ENCODE data around the gene C1orf210. TPM values are rescaled to one million over a fixed set of nuclear protein-coding genes. Genes with fewer than 3 reads are reported as not detected.
A peak's percentile ranks its signal among the peaks of the same experiment; 100 is the strongest.

C1orf210 gene
- polyA plus RNA-seq, 2 of the 4 experiments (the other 2 are of a cell fraction): not detected

DNA sequence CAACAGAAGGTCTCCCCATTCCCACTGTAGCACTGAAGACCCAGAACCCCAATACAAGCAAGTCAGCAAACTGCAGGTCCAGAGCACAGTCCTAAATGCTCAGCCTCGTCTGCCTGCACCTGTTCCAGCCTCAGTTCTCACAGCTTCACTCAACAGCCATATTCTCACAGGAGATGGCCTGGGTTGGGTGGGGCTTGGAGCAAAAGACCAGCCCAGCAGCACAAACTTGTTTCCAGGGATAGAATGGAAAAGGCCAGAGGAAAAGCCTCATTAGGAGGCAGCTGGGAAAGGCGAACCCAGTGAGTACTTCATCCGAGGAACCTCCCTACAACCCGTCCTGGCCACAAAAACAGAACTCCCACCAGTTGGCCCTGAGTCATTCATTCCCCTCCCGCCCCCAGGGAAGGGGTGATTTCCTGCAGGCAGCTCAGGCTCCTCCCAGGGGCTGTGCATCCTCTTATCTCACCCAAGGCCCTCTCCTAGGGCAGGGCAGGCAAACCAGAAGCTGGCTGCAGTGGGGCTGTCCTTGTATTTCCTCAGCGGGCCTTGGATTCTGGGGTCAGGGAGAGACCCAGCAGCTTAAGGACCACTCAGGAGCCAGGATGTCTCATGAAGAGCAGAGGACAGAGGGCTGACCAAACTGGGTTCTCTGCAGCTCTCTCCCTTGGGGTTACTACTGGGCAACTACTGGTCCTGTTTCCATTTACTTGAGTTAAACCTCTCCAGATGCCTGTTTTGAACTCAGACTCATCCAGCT, 44.8 kb upstream of the C1orf210 start:
- POLR2A ChIA-PET: no interaction called here
- DNase-seq (ENCODE audit: low read depth in 1 of 2, low spot score in 1 of 2): no peak
- H3K4me2 ChIP-seq: no peak overlapping the region
- no peak overlapping the region for H3K27ac ChIP-seq
- TF ChIP-seq, protein P1, sequence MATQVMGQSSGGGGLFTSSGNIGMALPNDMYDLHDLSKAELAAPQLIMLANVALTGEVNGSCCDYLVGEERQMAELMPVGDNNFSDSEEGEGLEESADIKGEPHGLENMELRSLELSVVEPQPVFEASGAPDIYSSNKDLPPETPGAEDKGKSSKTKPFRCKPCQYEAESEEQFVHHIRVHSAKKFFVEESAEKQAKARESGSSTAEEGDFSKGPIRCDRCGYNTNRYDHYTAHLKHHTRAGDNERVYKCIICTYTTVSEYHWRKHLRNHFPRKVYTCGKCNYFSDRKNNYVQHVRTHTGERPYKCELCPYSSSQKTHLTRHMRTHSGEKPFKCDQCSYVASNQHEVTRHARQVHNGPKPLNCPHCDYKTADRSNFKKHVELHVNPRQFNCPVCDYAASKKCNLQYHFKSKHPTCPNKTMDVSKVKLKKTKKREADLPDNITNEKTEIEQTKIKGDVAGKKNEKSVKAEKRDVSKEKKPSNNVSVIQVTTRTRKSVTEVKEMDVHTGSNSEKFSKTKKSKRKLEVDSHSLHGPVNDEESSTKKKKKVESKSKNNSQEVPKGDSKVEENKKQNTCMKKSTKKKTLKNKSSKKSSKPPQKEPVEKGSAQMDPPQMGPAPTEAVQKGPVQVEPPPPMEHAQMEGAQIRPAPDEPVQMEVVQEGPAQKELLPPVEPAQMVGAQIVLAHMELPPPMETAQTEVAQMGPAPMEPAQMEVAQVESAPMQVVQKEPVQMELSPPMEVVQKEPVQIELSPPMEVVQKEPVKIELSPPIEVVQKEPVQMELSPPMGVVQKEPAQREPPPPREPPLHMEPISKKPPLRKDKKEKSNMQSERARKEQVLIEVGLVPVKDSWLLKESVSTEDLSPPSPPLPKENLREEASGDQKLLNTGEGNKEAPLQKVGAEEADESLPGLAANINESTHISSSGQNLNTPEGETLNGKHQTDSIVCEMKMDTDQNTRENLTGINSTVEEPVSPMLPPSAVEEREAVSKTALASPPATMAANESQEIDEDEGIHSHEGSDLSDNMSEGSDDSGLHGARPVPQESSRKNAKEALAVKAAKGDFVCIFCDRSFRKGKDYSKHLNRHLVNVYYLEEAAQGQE (IDR thresholded peaks at IDR 0.05): no peak
- TF ChIP-seq FOXS1 (CRISPR knock-in tag; IDR thresholded peaks at IDR 0.05): no peak
- no peak for TF ChIP-seq TFCP2L1 (CRISPR knock-in tag; IDR thresholded peaks at IDR 0.05)
- no peak for TF ChIP-seq NR3C1 (IDR thresholded peaks at IDR 0.05)
- TF ChIP-seq CHD4 (IDR thresholded peaks at IDR 0.05; ENCODE audit: borderline replicate concordance): no peak
- TF ChIP-seq EP300 (IDR thresholded peaks at IDR 0.05): no peak
- no peak for TF ChIP-seq TP53 (CRISPR knock-in tag; IDR thresholded peaks at IDR 0.05)
- no peak for TF ChIP-seq RFX5 (IDR thresholded peaks at IDR 0.05)
- no peak for TF ChIP-seq RARB (CRISPR knock-in tag; IDR thresholded peaks at IDR 0.05)
- no peak for TF ChIP-seq RCOR1 (IDR thresholded peaks at IDR 0.05; ENCODE audit: low read depth, low read length)
- 77% methylated on average over 2 of the region's 6 CpGs for WGBS (ENCODE audit: missing lambda C conversion rate)
- ATAC-seq: 0 out of 6 replicates have a peak, but pooled peaks of 1 of the 2 experiments have one; percentile 38
- H3K9me3 ChIP-seq: peaks cover 15% of the 10 kb centered on the region; the same call in 2 of the 3 replicates
- no peak for FAIRE-seq
- CTCF ChIA-PET: interaction anchor here (2.1 kb wide), 1 partner anchor 103 kb away, joined by 6 read pairs; no protein-coding TSS in a partner anchor
- no peaks in the 10 kb centered on the region for H3K4me1 ChIP-seq
- H3K4me3 ChIP-seq: no peak overlapping the region

DNA sequence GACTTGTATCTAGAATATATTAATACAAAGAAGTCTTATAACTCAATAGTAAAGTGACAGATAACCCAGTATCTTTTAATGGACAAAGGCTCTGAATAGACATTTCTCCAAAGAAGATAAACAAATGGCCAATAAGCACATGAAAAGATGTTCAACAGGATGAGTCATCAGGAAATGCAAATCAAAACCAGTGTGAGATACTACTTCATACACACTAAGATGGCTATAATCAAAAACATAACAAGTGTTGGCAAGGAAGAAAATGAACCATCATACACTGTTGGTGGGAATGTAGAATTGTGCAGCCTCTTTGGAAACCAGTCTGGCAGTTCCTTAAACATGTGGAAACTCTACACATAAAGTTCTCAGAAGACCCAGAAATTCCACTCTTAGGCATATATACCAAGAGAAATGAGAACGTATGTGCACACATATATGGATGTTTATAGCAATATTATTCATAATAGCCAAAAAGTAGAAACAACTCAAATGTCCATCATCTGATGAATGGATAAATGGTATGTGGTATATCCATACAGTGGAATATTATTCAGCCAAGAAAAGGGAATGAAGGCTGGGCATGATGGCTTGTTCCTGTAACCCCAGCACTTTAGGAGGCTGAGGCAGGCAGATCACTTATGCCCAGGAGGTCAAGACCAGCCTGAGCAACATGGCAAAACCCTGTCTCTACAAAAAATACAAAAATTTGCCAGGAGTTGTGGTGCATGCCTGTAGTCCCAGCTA, 42.3 kb upstream of the C1orf210 start:
- 48% methylated on average over 1 of the region's 1 CpG for WGBS (ENCODE audit: missing lambda C conversion rate)
- Histone ChIP-seq H3K9me3 (peaks cover 16% of the 10 kb centered on the region; the same call in 2 of the 3 replicates), H3K27ac (no peak overlapping the region), H3K4me3 (no peak overlapping the region), H3K4me1 (no peaks in the 10 kb centered on the region), H3K4me2 (no peak overlapping the region)
- DNase-seq (ENCODE audit: low read depth in 1 of 2, low spot score in 1 of 2) (no peak), FAIRE-seq (no peak), ATAC-seq (no peak)
- CTCF ChIA-PET: no interaction called here
- POLR2A ChIA-PET: no interaction called here
- TF ChIP-seq FOSL2 (IDR thresholded peaks at IDR 0.05) (no peak), FOSL2 (CRISPR knock-in tag; IDR thresholded peaks at IDR 0.05) (peak; percentile 44)
- TF ChIP-seq, protein P1 (IDR thresholded peaks at IDR 0.05): no peak

DNA sequence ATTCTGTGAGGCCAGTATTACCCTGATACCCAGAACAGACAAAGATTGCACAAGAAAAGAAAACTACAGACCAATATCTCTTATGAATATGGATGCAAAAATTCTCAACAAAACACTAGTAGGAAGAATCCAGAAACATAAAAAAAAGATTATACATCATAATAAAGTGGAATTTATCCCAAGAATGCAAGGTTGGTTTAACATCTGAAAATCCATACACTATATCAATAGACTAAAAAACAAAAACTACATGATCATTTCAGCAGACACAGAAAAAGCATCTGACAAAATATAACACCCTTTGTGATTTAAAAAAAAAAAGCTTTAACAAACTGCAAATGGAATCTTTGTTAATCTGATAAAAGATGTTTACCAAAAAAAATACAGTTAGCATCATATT, 40.0 kb upstream of the C1orf210 start:
- no peak for FAIRE-seq
- ATAC-seq: no peak
- Histone ChIP-seq H3K4me2 (no peak overlapping the region), H3K27ac (no peak overlapping the region), H3K9me3 (peaks cover 16% of the 10 kb centered on the region; the same call in 2 of the 3 replicates), H3K4me1 (no peaks in the 10 kb centered on the region), H3K4me3 (no peak overlapping the region)
- ChIA-PET CTCF (no interaction called here), POLR2A (no interaction called here)
- no peak for TF ChIP-seq RCOR1 (IDR thresholded peaks at IDR 0.05; ENCODE audit: low read depth, low read length)
- DNase-seq (ENCODE audit: low read depth in 1 of 2, low spot score in 1 of 2): no peak
